Activated CD4-positive, alpha-beta T cell treated with anti-CD3 and anti-CD28 coated beads, Interleukin-2, amount 50 U/mL, for 24 hours (primary cell): Measurements from ENCODE around the gene PPIF.
A peak's percentile ranks its signal among the peaks of the same experiment; 100 is the strongest.

Source experiments
- DNase-seq, 2 donors: peaks; one replicate each; pipeline ENCODE4 v3.0.0-alpha.2; 2020; ENCODE audit warnings: low read depth in 1 of 2, low spot score in 1 of 2

The PPIF gene

GRCh38 chr10:79367426-79368189 lies 20.3 kb downstream of the PPIF start:
- DNase-seq: no peak

GRCh38 chr10:79372871-79373270 lies 25.6 kb downstream of the PPIF start:
- no peak for DNase-seq

- DNase-seq: peak; percentile 63 to 70
These were observed 27.3 kb downstream of the PPIF start for GRCh38 chr10:79374312-79375191.

- no peak for DNase-seq
These were observed 28.2 kb downstream of the PPIF start for GRCh38 chr10:79375321-79376077.

GRCh38 chr10:79376078-79376628 lies 28.9 kb downstream of the PPIF start:
- DNase-seq: no peak

GRCh38 chr10:79376751-79377556 lies 29.7 kb downstream of the PPIF start:
- no peak for DNase-seq

GRCh38 chr10:79377557-79378382 lies 30.5 kb downstream of the PPIF start:
- no peak for DNase-seq

GRCh38 chr10:79378383-79378646 lies 31.0 kb downstream of the PPIF start:
- no peak for DNase-seq

GRCh38 chr10:79378647-79379511 lies 31.6 kb downstream of the PPIF start:
- DNase-seq: no peak

GRCh38 chr10:79379512-79380124 lies 32.3 kb downstream of the PPIF start:
- no peak for DNase-seq

GRCh38 chr10:79380125-79380945 lies 33.1 kb downstream of the PPIF start:
- DNase-seq: no peak

GRCh38 chr10:79380946-79381721 lies 33.9 kb downstream of the PPIF start:
- DNase-seq: no peak

- no peak for DNase-seq
These were observed 34.5 kb downstream of the PPIF start for GRCh38 chr10:79381804-79382221.

- DNase-seq: no peak
These were observed 35.2 kb downstream of the PPIF start for GRCh38 chr10:79382491-79382941.

GRCh38 chr10:79383974-79384606 lies 36.8 kb downstream of the PPIF start:
- no peak for DNase-seq

GRCh38 chr10:79384773-79385391 lies 37.6 kb downstream of the PPIF start:
- DNase-seq: no peak
